Psoas muscle (tissue), 8 donors: ENCODE data around the gene AMDHD1. TPM values are rescaled to one million over a fixed set of nuclear protein-coding genes. Genes with fewer than 3 reads are reported as not detected.
A peak's percentile ranks its signal among the peaks of the same experiment; 100 is the strongest.

Source experiments
- ATAC-seq, 4 donors: fragments of 200-7000 bp; cut with Tn5 transposase; one replicate each; pipeline ENCODE4 v1.9.1; 2020; ENCODE audit warnings: moderate library complexity in 3 of 4, mild to moderate bottlenecking in 2 of 4
- DNase-seq, 2 donors: peaks; one replicate each; pipeline ENCODE4 v3.0.0-alpha.2; 2020
- H3K27ac ChIP-seq: fragments of 200-600 bp; one replicate; pipeline ENCODE4 v1.8.0; 2022
- H3K27me3 ChIP-seq, 3 donors: fragments of 200-600 bp in 1 of 3; one replicate each; pipeline versions ENCODE4 v1.6.1 to v1.8.0; 2013 to 2022; ENCODE audit warnings: low read length in 2 of 3, mild to moderate bottlenecking in 2 of 3, moderate library complexity in 1 of 3; ENCODE audit not compliant: insufficient read depth in 3 of 3
- H3K36me3 ChIP-seq, 2 donors: fragments of 200-600 bp in 1 of 2; one replicate each; pipeline versions ENCODE4 v1.6.1 to v1.8.0; 2013 to 2022; ENCODE audit warnings: low read depth in 1 of 2, mild to moderate bottlenecking in 1 of 2, moderate library complexity in 1 of 2; ENCODE audit not compliant: insufficient read depth in 1 of 2
- H3K4me1 ChIP-seq: fragments of 200-600 bp; one replicate; pipeline ENCODE4 v1.8.0; 2022
- H3K4me3 ChIP-seq: fragments of 200-600 bp; one replicate; pipeline ENCODE4 v1.8.0; 2022; ENCODE audit warnings: mild to moderate bottlenecking
- H3K9me3 ChIP-seq: fragments of 200-600 bp; one replicate; pipeline ENCODE4 v1.8.0; 2022
- WGBS, 3 donors: extraction: QIAGEN DNeasy Blood & Tissue Kit; methylation state at CpG; one replicate each; pipeline versions ENCODE4 v1.1.6 to v1.1.7; 2013; 5-methylcytosine and 5-hydroxymethylcytosine counted together
- intact Hi-C, 2 donors: fragments of 100-400 bp; cut with DNase I; formaldehyde crosslinking; loops; one replicate each; pipeline versions ENCODE4 v1.11.0 to v1.14.2; 2022
- polyA plus RNA-seq, 3 donors: library from polyadenylated mRNA; stranded (reverse); fragments of 200-250 nt; gene quantifications; one replicate each; pipeline ENCODE4 v1.2.3, GENCODE V29; 2013
- total RNA-seq, 4 donors: library from RNA; stranded (reverse); fragmentation: NEBNext Ultra II Directional in 2 of 4; extraction: Animal tissue kit (Norgen Biotek cat#: 25700) in 2 of 4; gene quantifications; one replicate each; pipeline versions ENCODE4 v1.2.1 to v1.2.4, GENCODE V29; 2021 to 2023
- TF ChIP-seq, protein P1 (sequence below): fragments of 200-600 bp; IDR thresholded peaks from one replicate; pipeline ENCODE4 v1.8.0; 2022; ENCODE audit warnings: antibody characterized with exemption
- donor health status: healthy with polysubstance abuse.
- donor health status: DM: no; HTN: no; CAD: no; lungs with moderate emphysema.
- donor health status: Bipolar disorder and iron deficiency.
- donor health status: healthy.
- donor health status: DM: yes; HTN: yes; CAD: no.
- donor health status: DM: no; HTN: no; CAD: no.
- donor health status: DM: no; HTN: no; CAD: no.
- donor health status: DM: yes; HTN: yes; CAD: no.

AMDHD1 gene
- total and polyA plus RNA-seq, 7 donors: 0.18 to 1.1 (median 0.45) TPM

GRCh38 chr12:96006727-96007126 lies 63.6 kb downstream of the AMDHD1 start:
- Histone ChIP-seq H3K4me1 (no peaks in the 10 kb centered on the region), H3K4me3 (no peak overlapping the region), H3K9me3 (no peaks in the 10 kb centered on the region), H3K36me3 (peaks cover 13 to 100% of the 10 kb centered on the region in 2 donors), H3K27me3 (no peaks in the 10 kb centered on the region), H3K27ac (no peak overlapping the region)
- TF ChIP-seq, protein P1, sequence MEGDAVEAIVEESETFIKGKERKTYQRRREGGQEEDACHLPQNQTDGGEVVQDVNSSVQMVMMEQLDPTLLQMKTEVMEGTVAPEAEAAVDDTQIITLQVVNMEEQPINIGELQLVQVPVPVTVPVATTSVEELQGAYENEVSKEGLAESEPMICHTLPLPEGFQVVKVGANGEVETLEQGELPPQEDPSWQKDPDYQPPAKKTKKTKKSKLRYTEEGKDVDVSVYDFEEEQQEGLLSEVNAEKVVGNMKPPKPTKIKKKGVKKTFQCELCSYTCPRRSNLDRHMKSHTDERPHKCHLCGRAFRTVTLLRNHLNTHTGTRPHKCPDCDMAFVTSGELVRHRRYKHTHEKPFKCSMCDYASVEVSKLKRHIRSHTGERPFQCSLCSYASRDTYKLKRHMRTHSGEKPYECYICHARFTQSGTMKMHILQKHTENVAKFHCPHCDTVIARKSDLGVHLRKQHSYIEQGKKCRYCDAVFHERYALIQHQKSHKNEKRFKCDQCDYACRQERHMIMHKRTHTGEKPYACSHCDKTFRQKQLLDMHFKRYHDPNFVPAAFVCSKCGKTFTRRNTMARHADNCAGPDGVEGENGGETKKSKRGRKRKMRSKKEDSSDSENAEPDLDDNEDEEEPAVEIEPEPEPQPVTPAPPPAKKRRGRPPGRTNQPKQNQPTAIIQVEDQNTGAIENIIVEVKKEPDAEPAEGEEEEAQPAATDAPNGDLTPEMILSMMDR: no peak
- intact Hi-C loops: no loop called here
- 92 to 93% (median 92%) methylated on average over 1 of the region's 1 CpG for WGBS, 3 donors
- no peak for ATAC-seq
- no peak for DNase-seq

DNA sequence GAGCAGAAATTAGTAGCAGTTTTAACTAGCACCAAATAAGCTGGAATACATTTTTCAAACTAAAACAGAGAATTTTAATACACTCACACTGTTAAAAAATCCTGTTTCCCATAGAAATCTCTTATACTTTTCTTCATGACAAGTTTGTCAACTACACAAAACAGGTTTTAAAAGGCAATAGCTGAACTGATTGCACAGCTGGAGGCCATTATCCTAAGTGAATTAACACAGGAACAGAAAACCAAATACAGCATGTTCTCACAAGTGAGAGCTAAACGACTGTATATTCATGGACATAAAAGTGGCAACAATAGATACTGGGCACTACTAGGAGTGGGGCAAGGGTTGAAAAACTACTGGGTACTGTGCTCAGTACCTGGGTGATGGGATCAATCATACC lies 64.6 kb downstream of the AMDHD1 start:
- no peaks in the 10 kb centered on the region for H3K4me1 ChIP-seq
- H3K27me3 ChIP-seq: no peaks in the 10 kb centered on the region
- peaks cover 13 to 100% of the 10 kb centered on the region in 2 donors for H3K36me3 ChIP-seq
- ATAC-seq (no peak), DNase-seq (no peak)
- intact Hi-C loops: no loop called here
- H3K27ac ChIP-seq: no peak overlapping the region
- no peak overlapping the region for H3K4me3 ChIP-seq
- H3K9me3 ChIP-seq: no peaks in the 10 kb centered on the region
- TF ChIP-seq, protein P1: no peak
- 28 to 39% (median 38%) methylated on average over 1 of the region's 1 CpG for WGBS, 3 donors

GRCh38 chr12:96014943-96015599 lies 71.9 kb downstream of the AMDHD1 start:
- intact Hi-C loops: no loop called here
- Histone ChIP-seq H3K36me3 (peaks cover 0 to 86% of the 10 kb centered on the region in 2 donors), H3K27me3 (no peaks in the 10 kb centered on the region), H3K4me3 (no peak overlapping the region), H3K9me3 (no peaks in the 10 kb centered on the region), H3K4me1 (peaks cover 12% of the 10 kb centered on the region), H3K27ac (peak overlapping the region; percentile 61)
- TF ChIP-seq, protein P1: no peak
- DNase-seq: no peak
- ATAC-seq: peak; percentile 71 to 95 (median 78)
- 71 to 81% (median 73%) methylated on average over 3 of the region's 3 CpGs for WGBS, 3 donors

DNA sequence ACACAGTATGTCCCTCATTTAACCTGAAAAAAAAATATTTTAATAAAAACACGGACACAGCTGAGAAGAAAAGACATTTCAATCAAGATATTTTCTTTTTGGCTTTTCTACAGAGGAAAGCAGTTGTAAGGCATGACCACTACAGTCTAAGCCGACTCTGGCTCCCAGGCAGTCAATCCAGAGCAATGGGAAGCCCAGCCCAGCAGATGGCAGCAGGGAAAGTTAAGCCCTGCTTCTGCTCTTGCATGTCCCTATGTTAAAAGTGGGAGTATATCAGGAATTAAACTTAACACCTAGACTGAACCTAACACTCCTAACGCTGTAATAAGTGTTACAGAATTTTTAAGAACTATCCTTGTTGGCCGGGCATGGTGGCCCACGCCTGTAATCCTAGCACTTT lies 72.5 kb downstream of the AMDHD1 start:
- no peaks in the 10 kb centered on the region for H3K27me3 ChIP-seq
- 70 to 76% (median 75%) methylated on average over 5 of the region's 5 CpGs for WGBS, 3 donors
- intact Hi-C loops: no loop called here
- H3K4me1 ChIP-seq: peaks cover 12% of the 10 kb centered on the region
- peak overlapping the region; percentile 61 for H3K27ac ChIP-seq
- TF ChIP-seq, protein P1: peak; percentile 37
- no peaks in the 10 kb centered on the region for H3K9me3 ChIP-seq
- peaks cover 0 to 86% of the 10 kb centered on the region in 2 donors for H3K36me3 ChIP-seq
- DNase-seq (peak in 1 of 2 donors; percentile 23), ATAC-seq (peak; percentile 69 to 88 (median 86))
- no peak overlapping the region for H3K4me3 ChIP-seq

Other genes with a start within 250 kb of the AMDHD1 start
- gene NTN4, start 152.6 kb upstream of the AMDHD1 start, total RNA-seq: 10 to 100 TPM in 1 of 4 donors, 1 to 10 TPM in 3; 3.9 to 13.3 (median 5.4) TPM
- gene NTN4, start 152.6 kb upstream of the AMDHD1 start, polyA plus RNA-seq: 1 to 10 TPM; 2.9 to 4.3 (median 3.8) TPM
- gene SNRPF, start 84.4 kb upstream of the AMDHD1 start, total RNA-seq: 10 to 100 TPM in 3 of 4 donors, 1 to 10 TPM in 1; 8.8 to 13.7 (median 11.3) TPM
- gene SNRPF, start 84.4 kb upstream of the AMDHD1 start, polyA plus RNA-seq: 10 to 100 TPM; 16.3 to 40.8 (median 24.2) TPM
- gene CCDC38, start 717 bp upstream of the AMDHD1 start, total RNA-seq: under 1 TPM in 2 of 4 donors, not detected in 2; 0.08 to 0.30 TPM
- gene CCDC38, start 717 bp upstream of the AMDHD1 start, polyA plus RNA-seq: under 1 TPM in 1 of 3 donors, not detected in 2; 0.04 TPM
- gene HAL, start 53.0 kb downstream of the AMDHD1 start, total RNA-seq: under 1 TPM in 2 of 4 donors, not detected in 2; 0.32 to 0.34 TPM
- gene HAL, start 53.0 kb downstream of the AMDHD1 start, polyA plus RNA-seq: under 1 TPM; 0.04 to 0.10 (median 0.05) TPM
- gene LTA4H, start 92.3 kb downstream of the AMDHD1 start, total RNA-seq: 10 to 100 TPM; 27.5 to 51.2 (median 33.4) TPM
- gene LTA4H, start 92.3 kb downstream of the AMDHD1 start, polyA plus RNA-seq: 10 to 100 TPM; 18.6 to 41.4 (median 22.2) TPM